PFSK-1 (cell line): ENCODE measurements around the gene PTPN11.

Experiments
- FOXP2 ChIP-seq: optimal IDR thresholded peaks from 2 replicates; pipeline ENCODE3; 2011; ENCODE audit warnings: borderline replicate concordance, control low read depth, inconsistent platforms; ENCODE audit not compliant: insufficient read depth; ENCODE audit errors: extremely low read length, extremely low read depth
- POLR2AphosphoS5 ChIP-seq: IDR thresholded peaks from 2 replicates; pipeline ENCODE4 v1.6.1; 2012; ENCODE audit warnings: low read depth, mild to moderate bottlenecking, control low read depth, low read length, moderate library complexity
- SIN3A ChIP-seq: IDR thresholded peaks from 2 replicates; pipeline ENCODE4 v1.6.1; 2012; ENCODE audit warnings: mild to moderate bottlenecking, low read length, moderate library complexity, borderline replicate concordance; ENCODE audit not compliant: insufficient read depth
- TAF1 ChIP-seq: IDR thresholded peaks from 2 replicates; pipeline ENCODE4 v1.6.1; 2012; ENCODE audit warnings: low read length, control low read depth, borderline replicate concordance; ENCODE audit not compliant: insufficient read depth
- TF ChIP-seq, protein P1 (sequence below), 2 experiments: IDR thresholded peaks; 2 replicates each; pipeline versions ENCODE4 v1.6.1 to v1.8.0; 2011 to 2012; ENCODE audit warnings: low read depth in 2 of 2, low read length in 2 of 2, control low read depth in 1 of 2, inconsistent platforms in 1 of 2, mild to moderate bottlenecking in 1 of 2, moderate library complexity in 1 of 2; ENCODE audit not compliant: insufficient read depth in 1 of 2

The PTPN11 gene

DNA sequence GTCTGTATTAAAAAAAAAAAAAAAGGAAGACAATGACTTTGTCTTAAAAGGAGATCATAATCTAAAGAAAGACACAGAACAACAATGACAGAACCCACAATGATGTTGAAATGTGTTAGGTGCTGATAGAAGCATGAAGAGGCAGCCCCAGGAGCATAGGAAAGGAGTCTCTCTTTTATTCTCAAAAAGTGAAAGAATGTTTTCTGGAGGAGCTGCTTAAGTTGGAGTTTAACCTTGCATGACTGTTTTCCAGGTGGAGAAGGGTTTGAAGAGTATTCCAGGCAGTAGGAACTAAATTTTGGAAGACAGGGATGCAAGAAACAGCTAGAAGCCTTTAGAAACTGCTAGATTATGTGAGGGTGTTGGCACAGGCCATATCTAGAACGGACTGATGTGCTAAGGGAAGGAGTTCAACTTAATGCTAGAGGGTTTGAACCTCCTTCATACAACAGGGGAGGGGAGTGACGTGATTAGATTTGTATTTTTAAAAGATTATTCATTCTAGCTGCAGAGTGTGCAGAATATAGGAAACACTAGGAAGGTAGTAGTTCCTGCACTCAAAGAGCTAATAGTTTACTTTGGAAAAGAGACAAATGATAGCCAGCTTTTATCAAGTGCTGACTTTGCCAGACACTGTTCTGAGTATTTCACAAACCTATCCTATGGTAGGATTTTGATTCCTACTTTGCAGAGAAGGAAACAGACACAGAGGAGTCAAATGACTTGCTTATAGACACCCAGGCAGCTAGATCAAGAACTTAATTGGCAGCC is 4.7 kb upstream of the PTPN11 start:
- TF ChIP-seq, protein P1, sequence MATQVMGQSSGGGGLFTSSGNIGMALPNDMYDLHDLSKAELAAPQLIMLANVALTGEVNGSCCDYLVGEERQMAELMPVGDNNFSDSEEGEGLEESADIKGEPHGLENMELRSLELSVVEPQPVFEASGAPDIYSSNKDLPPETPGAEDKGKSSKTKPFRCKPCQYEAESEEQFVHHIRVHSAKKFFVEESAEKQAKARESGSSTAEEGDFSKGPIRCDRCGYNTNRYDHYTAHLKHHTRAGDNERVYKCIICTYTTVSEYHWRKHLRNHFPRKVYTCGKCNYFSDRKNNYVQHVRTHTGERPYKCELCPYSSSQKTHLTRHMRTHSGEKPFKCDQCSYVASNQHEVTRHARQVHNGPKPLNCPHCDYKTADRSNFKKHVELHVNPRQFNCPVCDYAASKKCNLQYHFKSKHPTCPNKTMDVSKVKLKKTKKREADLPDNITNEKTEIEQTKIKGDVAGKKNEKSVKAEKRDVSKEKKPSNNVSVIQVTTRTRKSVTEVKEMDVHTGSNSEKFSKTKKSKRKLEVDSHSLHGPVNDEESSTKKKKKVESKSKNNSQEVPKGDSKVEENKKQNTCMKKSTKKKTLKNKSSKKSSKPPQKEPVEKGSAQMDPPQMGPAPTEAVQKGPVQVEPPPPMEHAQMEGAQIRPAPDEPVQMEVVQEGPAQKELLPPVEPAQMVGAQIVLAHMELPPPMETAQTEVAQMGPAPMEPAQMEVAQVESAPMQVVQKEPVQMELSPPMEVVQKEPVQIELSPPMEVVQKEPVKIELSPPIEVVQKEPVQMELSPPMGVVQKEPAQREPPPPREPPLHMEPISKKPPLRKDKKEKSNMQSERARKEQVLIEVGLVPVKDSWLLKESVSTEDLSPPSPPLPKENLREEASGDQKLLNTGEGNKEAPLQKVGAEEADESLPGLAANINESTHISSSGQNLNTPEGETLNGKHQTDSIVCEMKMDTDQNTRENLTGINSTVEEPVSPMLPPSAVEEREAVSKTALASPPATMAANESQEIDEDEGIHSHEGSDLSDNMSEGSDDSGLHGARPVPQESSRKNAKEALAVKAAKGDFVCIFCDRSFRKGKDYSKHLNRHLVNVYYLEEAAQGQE (IDR thresholded peaks at IDR 0.05; ENCODE audit: insufficient read depth in 1 of 2, low read depth in 2 of 2, low read length in 2 of 2), result no peak
- TF ChIP-seq POLR2AphosphoS5 (no peak), TAF1 (no peak), FOXP2 (no peak), SIN3A (no peak)

DNA sequence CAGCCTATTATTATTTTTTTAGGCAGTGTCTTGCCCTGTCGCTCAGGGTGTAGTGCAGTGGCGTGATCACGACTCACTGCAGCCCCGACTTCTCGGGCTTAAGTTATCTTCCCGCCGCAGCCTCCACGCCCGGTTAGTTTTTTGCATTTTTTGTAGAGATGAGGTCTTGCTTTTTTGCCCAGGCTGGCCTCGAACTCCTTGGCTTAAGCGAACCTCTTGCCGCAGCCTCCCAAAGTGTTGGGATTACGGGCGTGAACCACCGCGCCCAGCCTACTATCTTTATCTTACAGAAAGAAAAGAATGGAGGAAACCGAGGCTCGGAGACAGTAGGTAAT is 507 bp upstream of the PTPN11 start:
- TF ChIP-seq TAF1 (no peak), POLR2AphosphoS5 (no peak), SIN3A (no peak), FOXP2 (no peak)
- TF ChIP-seq, protein P1 (IDR thresholded peaks at IDR 0.05; ENCODE audit: insufficient read depth in 1 of 2, low read depth in 2 of 2, low read length in 2 of 2), result no peak

DNA sequence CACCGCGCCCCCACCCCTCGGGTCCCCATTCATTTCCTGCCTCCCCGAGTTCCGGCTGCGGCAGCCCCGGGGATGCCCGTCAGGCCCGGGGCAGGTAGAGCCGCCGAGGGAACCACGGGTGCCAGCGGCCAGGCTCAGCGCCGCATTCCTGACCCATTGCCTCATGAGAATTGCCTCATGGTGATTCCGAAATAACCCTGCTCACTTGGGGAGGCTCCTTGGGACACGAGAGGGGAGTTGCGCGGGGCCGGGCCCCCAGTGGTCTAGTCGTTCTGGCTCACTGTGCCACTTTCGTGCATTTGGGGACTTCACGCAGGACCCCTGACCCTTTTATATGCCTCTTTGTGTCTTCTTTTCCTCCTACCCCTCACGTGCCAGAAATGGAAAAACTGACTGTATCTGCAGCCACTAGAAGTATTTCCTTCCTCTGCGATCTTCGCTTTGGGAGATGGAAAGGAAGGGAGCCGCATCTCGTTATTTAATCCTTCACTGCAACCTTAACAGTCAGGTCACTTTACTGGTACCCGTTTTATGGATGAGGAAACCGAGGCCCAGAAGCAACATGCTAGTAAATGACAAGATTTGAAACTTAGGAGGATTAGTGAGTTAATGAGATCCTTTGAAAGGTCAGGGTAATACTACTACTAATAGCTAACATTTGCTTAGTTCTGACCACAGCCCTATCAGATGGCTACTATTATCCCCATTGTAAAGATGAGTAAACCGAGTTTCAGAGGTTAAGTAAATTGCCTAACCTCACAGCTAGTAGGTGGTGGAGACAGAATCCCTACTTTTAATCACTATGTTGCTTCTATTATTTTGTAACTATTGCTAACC is 768 bp downstream of the PTPN11 start:
- TF ChIP-seq TAF1, result no peak
- TF ChIP-seq SIN3A, result no peak

DNA sequence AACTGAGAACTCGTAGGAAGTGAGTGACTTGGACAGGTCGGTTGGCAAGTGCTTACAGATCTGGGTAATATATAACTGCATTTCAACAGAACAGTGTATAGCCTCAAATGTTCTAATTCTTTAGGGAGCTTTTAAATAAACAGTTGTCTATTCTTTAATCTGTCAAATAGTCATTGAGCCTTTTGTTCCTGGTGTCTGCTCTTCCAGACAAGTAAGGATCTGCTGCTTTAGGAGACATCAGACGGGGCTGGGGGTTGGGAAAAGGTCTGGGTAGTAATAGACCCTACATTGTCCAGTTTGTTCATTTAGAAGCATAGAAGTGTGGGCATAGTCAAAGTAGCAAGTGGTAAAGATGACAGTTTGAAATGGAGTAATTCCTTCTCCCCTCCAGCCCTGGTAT is 2.0 kb downstream of the PTPN11 start:
- TF ChIP-seq SIN3A (no peak), FOXP2 (no peak), TAF1 (no peak), POLR2AphosphoS5 (no peak)

DNA sequence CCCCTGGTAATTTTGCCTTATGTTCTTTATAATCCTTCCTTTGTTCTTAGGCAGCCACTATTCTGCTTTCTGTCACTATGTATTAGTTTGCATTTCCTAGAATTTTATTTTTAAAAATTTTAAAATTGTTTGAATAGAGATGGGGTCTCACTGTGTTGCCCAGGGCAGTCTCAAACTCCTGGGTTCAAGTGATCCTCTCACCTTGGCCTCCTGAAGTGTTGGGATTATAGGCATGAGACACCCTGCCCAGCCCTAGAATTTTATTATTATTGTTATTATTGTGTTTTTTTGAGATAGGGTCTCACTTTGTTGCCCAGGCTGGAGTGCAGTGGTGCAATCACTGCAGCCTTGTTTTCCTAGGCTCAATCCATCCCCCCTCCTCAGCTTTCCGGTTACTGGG is 2.6 kb downstream of the PTPN11 start:
- TF ChIP-seq FOXP2, result no peak
- no peak for TF ChIP-seq POLR2AphosphoS5
- TF ChIP-seq SIN3A, result no peak
- TF ChIP-seq, protein P1 (IDR thresholded peaks at IDR 0.05; ENCODE audit: insufficient read depth in 1 of 2, low read depth in 2 of 2, low read length in 2 of 2), result no peak
- TF ChIP-seq TAF1, result no peak

DNA sequence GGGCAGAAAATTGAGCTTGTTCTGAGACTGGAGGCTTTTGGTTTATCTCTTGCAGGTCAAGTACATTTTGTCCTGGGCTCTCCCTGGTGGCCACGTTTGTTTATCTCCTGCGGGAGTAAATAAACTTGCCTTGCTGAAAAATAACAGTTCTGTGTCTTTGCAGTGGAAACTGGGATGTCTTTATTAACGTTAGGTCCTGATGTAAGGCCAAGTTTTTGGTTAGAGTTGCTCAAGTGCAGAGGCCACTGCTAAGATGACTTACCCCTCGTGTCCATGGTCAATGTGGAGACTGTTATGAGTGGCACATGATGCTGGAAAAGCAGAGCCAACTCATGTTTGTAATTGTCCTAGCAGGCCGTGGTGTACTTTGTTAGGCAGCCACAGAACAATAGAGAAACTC is 3.8 kb downstream of the PTPN11 start:
- TF ChIP-seq SIN3A (no peak), FOXP2 (no peak), TAF1 (no peak), POLR2AphosphoS5 (no peak)
- TF ChIP-seq, protein P1 (IDR thresholded peaks at IDR 0.05; ENCODE audit: insufficient read depth in 1 of 2, low read depth in 2 of 2, low read length in 2 of 2), result no peak
